GM21515 (cell line): ENCODE results near the gene DNER.
"Not testable (repeated sequence)": the region's sequence is repeated elsewhere in the genome, so short reads cannot be mapped to it uniquely, and the experiment has no call there.

Experiments
- ATAC-seq: cut with Tn5 transposase; IDR thresholded peaks from one replicate; pipeline ENCODE4 v1.9.1; 2021; ENCODE audit not compliant: unreplicated experiment

DNER gene

DNA sequence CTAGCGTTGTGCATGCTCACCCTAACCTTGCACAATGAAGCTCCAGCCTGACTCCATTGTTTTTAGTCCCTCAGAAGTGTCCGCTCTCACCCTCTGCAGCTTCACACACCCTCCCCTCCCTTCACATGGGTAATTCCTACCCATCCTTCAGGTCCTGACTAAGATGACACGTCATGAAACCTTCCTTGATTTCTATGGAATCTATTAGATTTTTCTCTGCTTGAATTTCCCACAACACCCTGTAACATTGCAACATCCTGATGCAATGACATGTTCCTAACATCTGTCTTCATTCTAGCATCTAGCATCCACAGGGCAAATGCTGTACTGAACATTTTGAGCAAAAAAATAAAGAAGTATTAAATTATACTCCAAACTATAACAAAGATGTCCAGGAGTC lies 366.2 kb downstream of the DNER start:
- no peak for ATAC-seq

DNA sequence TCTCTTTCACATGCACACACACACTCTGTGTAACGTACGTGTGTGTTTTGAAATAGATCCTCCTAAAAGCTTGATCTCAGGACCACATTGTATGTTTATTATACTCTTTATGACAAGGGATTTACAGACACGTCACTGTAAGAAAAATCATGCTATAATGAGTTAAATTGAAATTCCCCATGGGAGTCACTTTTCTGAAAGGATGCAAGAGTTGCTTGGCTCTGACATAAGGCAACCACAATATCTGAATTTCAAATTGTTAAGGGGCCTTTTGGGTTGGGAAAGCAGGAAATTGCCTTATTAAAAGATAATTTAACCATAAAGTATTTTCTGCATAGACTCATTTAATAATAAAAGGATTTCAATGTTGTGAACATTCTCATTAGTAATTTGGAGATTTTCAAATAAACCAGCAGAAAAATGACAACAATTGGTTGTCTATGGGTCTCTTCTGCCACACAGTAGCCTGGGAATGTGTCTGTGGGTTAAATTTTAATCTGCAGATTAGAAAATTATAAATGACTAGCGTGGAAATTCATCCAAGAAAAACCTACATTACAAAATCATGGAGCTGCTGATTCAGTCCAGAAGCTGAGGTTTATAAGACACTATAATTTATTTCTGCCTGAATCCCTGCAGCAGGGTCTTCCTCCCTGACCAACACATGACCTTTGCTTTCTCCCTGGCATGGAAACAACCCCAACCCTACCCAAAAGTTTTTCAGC lies 367.4 kb downstream of the DNER start:
- ATAC-seq: no peak

GRCh38 chr2:229344955-229345354 lies 369.4 kb downstream of the DNER start:
- ATAC-seq: no peak

DNA sequence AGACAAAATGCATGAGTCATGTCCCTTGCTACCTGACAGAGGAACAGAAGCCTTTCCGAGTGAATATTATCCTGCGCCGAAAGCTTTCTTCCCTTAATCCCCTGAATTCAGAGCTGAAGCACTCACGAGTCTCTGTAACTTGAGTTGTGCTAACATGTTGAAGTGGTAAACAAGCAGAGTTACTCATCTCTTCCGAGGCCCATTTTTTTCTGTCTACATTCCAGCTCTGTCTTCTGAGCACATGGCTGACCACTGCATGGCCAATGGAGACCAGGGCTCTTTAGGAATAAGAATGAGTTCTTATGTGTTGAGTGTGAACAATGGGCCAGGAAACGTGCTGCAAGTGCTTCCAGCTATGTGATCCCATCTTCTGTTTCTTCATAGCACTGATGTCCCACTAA lies 370.2 kb downstream of the DNER start:
- ATAC-seq: no peak

DNA sequence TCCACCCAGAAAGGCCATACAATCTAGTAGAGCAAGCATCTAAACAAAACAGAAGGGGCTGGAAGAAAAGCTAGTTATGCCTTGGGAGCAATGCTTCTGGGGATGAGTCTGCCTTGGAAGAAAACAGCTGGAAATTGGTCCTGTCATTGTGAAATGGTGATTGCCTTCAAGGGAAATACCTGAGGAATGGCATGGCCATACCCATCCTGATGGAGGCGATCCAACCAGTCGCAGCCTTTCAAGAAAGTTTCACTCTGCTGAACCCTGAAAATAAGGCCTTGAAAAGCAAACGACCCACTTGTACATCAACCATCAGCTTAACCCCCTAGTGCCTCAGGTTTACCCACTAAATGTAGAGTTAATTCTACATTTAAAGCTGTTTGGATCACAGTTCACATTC lies 370.7 kb downstream of the DNER start:
- no peak for ATAC-seq

DNA sequence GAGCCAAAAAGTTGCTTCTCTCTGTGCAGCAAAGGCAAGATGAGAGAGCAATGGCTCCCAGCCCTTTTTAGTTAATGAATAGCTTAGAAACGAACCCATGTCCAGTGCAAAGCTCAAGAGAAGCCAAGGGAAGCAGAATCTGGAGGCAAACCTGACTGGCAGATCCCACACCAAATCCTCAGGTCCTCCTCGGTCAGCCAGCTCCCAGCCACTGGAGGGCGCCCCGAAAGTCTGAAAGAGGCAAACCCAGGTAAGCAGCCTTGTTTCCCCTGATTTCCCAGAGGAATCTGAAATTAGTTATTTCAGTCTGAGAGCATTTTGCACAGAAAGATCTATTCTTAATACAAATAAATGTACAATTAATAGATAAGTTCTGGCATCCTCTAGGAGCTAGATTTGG lies 372.0 kb downstream of the DNER start:
- ATAC-seq: no peak

DNA sequence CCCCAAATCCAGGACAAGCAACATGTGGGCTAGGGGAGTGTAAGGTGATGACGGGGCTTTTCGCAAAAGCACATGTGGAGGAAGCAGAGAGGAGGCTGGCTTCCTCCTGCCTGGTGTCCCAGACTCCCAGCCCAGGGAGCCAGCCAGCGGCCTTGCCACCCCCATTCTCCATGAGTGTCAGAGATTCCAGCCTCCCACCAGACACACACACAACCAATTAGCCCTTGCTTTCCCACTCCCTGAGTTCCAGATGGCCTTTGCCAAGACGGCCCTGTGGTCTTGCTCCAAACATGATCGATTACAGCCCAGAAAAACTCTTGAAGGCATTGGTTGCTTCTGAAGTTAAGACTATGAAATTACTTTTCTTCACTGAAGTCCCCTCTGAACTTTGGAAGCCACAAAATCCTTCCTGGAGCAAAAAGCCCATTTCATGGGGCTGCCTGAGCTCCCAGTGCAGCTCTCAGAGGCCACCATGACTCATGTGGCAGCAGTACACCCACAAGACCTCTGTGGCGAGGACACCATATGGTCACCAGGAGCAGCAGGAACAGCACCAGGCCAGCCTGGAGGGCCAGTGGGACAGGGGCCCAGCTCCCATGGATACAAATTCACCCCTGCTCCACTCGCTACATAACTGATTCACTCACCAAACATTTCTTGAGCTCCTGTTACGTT lies 374.1 kb downstream of the DNER start:
- ATAC-seq: no peak

GRCh38 chr2:229339618-229340017 lies 374.7 kb downstream of the DNER start:
- ATAC-seq: no peak

DNA sequence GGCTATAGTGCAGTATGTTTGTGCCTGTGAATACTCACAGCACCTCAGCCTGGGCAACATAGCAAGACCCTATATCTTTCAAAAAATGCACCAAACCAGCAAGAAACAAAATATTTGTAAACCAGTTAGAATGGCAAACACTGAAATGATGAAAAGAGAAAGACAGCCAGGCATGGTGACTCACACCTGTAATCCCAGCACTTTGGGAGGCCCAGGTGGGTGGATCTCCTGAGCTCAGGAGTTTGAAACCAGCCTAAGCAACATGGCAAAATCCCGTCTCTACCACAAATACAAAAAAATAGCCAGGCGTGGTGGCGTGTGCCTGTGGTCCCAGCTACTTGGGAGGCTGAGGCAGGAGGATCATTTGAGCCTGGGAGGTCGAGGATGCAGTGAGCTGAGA lies 375.2 kb downstream of the DNER start:
- ATAC-seq: not testable (repeated sequence)

DNA sequence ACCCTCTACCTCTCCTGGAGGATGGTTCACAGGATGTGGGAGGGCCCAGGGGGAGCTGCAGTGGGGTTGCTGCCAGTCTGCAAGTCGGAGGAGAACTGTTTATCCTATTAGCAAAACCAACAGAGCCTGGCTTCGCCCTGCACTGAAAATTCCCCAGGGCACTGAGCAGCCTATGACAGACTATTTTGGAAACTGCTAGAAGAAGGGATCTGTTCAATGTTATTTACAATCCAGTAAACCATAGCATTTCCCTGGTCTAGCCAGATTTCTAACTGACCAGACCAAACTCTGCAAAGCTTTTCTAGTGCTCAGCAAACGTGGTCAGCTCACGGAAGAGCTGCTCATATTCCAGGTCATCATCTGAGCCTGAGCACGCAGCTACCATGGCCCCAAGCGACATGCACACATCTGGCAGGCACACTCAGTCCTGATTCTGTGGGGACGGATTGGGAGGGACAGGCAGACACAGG lies 378.4 kb downstream of the DNER start:
- no peak for ATAC-seq

DNA sequence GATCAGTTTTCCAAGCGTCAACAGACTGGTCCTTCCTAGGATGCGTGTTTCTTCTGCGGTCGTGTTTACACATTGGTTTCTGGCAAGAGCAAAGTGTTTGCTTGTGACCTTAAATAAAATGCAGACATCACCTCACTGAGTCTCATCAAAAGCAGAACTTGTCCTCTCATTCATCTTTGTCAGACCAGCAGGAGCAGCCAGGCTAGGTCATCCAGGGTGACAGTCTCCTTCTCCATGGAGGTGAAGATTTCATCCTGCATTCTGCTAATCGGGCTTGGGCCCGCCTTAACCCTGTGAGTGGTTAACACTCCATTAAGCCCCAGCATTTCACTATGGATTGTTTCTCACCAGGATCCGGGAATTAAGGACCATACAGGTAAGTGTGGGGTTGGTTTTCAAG lies 379.0 kb downstream of the DNER start:
- ATAC-seq: no peak

- no peak for ATAC-seq
Observed at GRCh38 chr2:229330952-229331351, 383.4 kb downstream of the DNER start.

GRCh38 chr2:229319558-229319957 lies 394.8 kb downstream of the DNER start:
- ATAC-seq: no peak

DNA sequence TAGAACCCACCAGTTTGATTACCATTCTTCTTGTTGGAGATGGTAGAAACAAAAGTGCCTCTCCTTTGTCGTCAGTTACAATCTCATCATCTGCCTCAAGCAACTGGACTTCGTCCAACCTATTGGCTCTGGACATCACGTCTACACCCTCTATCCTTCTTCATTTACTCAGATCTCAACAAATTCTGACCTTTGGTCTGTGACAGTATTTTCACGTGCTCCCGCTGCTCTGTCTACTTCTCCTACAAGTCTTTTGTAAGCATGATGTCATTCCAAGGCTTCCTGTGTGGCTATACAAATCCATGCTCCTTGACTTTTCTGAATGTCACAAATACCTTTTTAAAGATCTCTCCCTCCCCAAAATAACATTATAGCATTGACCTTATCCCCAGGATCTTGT lies 400.2 kb downstream of the DNER start:
- ATAC-seq: no peak

DNA sequence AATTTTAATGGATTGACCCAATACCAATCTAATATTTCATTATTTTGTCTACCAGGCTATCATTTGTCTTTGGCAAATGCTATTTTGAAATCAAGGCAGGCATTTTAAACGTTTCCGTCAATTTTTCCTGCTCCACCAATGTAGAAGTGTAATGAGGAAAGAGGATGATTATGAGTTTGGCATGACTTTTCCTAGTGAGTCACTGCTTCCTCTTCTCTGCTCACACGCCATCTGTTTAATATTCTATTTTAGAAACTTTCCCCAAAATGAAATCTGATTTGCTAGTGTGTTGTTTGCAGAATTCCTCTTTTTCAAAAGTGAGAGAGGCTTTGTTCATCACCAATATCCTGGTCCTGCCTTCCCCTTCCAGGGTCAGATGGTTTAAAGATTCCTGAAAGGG lies 400.8 kb downstream of the DNER start:
- ATAC-seq: no peak
